HG03342 (cell line): ENCODE results near the gene ABTB2.
"Not testable (repeated sequence)": the region's sequence is repeated elsewhere in the genome, so short reads cannot be mapped to it uniquely, and the experiment has no call there.

ENCODE experiments used
- ATAC-seq: cut with Tn5 transposase; IDR thresholded peaks from one replicate; pipeline ENCODE4 v1.9.1; 2021; ENCODE audit warnings: mild to moderate bottlenecking, moderate library complexity; ENCODE audit not compliant: unreplicated experiment

ABTB2 gene

GRCh38 chr11:34266090-34266912, 91.5 kb downstream of the ABTB2 start:
- no peak for ATAC-seq

- ATAC-seq: no peak
Observed at GRCh38 chr11:34264303-34265110, 93.3 kb downstream of the ABTB2 start.

GRCh38 chr11:34263441-34264091, 94.2 kb downstream of the ABTB2 start:
- ATAC-seq: no peak

- ATAC-seq: no peak
Observed at GRCh38 chr11:34262531-34263081, 95.2 kb downstream of the ABTB2 start.

DNA sequence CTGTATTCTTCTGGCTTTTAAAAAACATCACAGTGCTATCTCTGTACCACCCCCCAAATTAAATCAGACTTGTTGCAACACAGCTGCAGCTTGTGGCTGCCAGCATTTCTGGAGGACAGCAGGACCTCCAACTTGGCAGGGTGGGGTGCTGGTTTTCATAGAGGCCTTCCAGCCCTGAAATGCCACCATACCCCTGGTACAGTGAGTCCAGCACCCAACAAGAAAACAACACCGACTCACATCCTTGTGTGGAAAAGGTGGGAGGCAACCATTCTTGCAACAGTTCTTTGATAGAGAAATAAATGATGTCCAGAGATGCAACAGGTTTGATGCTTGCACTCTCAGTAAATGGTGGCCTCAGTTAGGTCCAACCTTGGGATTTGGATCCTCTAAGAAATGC, 96.0 kb downstream of the ABTB2 start:
- ATAC-seq: no peak

GRCh38 chr11:34261095-34261494, 96.7 kb downstream of the ABTB2 start:
- no peak for ATAC-seq

GRCh38 chr11:34260072-34260575, 97.7 kb downstream of the ABTB2 start:
- ATAC-seq: no peak

DNA sequence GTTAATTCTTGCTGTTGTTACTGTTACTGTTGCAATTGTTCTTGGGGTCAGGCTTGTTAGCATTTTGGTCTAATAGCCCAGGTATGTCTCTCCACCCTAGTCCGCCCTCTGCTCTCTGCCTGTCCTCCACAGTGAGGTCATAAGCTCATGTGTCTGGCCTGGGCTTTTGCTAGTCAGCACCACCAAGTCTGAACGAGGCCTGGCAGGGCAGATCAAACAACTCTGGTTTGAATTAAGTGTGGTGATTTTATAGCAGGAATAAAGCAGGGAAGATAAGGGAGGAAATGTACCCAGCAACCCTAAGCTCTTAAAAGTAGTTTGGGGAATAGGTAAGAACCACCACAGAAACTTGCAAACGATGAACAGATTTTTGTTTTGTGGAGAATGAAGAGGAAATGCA, 98.7 kb downstream of the ABTB2 start:
- ATAC-seq: no peak

DNA sequence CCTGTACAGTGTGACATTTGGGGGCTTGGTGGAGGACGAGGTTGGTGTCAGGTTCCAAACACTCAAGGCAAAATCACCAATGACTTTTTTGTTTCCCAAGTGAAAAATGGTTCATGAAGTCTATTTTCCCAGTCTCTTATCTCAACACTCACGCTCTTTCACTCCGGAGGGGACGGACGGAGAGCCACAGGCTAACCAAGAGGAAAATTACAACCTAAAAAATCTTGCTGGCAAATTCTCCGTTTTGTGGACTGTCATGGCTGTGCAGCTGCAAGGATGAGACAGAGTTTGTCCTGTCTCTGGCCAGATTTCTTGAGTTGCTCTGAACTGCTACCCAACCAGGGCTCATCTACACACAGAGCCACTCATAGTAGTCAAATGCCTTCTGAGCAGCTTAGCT, 101.2 kb downstream of the ABTB2 start:
- ATAC-seq: no peak

DNA sequence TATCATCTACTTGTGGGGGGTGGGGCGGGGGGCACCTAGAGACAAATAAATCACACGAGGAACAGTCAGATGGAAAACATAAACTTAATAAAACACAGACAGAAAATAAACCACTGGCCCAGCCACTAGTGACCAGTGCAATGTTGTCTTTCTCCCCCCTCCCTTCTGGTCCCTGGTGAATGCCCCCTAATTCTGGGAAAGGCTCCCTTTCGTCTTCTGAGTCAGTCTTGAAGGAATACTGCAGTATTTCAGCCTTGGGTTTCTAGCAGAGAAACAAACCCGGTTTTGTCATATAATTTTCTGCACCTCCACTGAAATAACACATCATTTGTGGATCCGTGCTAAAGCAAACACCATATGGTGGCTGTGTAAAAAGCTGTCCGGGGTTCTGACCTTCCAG, 101.7 kb downstream of the ABTB2 start:
- ATAC-seq: no peak

DNA sequence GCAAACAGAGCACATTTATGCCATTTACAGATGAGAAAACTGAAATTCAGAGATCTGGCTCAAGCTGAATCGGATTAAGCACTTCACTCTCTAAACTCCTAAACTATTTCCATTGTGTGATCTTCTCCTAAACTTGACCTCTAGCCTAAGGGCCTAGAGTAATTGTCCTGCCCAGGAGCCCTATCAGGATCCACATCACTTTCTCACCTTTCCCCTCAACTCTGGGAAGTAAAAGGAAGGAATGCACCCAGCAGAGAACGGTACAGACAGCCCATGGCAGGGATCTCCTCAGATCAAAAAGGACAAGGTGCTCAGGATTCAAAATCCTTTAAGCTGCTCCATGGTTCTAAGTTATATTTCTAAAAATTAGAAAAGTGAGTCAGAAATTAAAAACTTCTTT, 102.7 kb downstream of the ABTB2 start:
- ATAC-seq: no peak

DNA sequence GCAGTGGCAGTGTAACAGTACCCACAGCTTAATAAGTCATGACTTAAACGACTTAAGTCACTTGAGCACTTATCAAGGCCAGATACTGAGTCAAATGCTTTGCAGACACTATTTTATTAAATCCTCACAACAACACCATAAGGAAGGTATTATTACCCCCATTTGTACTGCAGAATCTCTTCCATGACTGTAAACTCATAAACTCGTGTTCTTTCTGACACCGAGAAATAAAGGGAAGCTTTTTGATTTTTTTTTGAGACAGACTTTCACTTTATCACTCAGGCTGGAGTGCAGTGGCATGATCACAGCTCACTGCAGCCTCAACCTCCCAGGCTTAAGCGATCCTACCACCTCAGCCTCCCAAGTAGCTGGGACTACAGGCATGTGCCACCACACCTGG, 103.8 kb downstream of the ABTB2 start:
- ATAC-seq: no peak

DNA sequence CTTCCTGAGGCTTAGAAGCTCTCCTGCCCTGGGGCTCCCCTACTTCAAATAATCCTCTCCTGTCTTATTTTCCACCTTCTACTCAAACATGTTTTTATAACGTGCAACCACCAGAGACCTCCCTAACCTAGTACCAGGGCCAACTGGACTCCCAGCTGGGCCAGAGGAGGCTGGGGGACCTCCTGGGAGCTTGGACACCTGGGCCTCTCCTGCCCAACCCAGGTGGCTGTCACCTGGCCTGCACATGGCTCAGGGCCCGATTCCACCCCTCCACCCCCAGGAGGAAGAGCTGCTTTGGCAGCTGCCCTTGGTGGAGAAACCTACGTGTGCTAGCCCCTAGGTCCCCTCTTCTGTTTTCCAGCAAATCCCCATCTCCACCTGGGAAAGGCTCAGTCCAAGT, 105.2 kb downstream of the ABTB2 start:
- no peak for ATAC-seq

DNA sequence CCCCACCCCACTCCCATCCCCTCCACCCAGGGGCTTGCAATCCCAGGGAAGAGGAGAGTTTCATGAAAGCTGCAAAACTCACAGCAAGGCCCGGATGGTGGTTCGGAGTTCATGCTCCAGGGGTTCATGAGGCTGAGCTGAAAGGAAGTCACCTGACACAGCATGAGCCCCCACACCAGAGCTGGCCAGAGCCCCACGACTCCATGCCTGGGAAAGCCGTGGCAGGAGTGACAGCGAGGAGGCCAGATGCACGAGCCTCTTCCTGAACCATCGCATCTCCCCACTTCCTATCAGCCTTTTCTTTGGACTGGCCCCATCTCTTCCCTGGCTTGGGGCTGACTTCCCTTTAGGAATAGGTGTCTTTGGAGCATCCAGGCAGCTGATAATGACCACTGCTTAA, 105.8 kb downstream of the ABTB2 start:
- no peak for ATAC-seq

DNA sequence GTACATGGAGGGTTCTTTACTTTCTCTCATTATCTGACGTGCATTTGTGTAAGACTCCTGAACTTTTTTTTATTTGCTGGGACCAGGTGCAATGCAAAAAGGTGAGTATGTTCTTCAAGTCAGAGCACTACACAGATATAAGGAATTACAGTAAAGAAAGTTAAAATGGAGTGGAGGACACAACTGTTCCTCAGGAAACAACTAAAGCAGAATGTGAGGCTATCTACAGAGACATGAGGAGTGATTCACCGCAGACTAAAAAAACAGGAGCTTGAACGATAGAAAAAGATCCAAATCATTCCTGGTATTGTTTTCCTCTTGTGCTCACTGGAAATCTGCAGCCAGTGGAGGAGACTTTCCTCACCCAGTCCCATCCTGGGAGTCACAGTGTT, 106.2 kb downstream of the ABTB2 start:
- no peak for ATAC-seq

GRCh38 chr11:34250732-34251588, 106.8 kb downstream of the ABTB2 start:
- peak; percentile 78 for ATAC-seq

DNA sequence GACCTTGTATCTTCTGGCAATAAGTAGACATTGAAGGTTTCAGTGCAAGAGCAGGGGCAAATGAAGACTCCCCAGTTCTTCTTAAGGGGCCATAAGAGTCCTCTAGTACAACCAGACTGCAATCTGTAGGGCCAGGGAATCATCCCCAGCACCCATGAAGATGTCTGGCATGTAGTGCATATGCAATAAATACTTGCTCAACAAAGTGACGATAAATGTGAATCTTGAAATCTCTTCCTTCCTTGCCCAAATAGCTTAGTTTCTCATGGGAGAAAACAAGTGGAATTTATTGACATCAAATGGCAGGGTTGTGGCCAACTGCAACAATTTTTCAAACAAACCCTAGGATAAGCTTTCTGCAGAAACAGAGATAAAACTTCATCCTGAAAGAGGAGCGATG, 107.6 kb downstream of the ABTB2 start:
- ATAC-seq: no peak

- no peak for ATAC-seq
Observed at GRCh38 chr11:34249439-34249838, 108.4 kb downstream of the ABTB2 start.

DNA sequence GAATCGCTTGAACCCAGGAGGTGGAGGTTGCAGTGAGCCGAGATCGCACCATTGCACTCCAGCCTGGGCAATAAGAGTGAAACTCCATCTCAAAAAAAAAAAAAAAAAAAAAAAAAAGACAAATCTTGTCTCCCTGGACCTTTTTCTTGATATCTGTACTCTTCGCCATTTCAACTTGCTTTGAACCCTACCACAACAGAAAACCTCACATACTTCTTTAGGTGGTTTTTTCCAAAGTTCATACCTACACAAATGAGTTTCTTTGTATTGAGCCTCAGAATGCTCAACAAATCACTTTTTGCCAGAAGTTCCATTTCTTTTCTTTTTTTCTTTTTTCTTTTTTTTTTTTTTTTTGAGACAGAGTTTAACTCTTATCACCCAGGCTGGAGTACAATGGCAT, 111.3 kb downstream of the ABTB2 start:
- ATAC-seq: not testable (repeated sequence)

DNA sequence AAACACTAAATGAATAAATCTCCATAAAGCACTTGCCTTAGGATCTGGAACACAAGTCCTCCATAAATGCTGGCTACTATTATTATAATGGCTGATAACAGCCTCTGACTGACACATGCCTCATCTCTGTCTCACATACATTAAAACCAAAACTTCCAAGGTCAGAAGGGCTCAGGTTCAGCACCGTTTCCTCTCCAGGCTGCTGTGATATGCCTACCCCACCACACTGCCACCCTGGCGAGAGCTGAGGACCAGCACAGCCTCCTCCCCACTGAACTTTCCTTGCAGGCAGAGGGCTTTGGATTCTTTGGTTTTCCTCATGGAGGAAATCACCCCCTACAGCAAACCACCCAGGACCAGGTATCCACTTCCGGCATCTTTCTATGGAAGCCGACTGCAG, 112.8 kb downstream of the ABTB2 start:
- ATAC-seq: no peak
